ENCODE data around the gene MATR3.

DNA sequence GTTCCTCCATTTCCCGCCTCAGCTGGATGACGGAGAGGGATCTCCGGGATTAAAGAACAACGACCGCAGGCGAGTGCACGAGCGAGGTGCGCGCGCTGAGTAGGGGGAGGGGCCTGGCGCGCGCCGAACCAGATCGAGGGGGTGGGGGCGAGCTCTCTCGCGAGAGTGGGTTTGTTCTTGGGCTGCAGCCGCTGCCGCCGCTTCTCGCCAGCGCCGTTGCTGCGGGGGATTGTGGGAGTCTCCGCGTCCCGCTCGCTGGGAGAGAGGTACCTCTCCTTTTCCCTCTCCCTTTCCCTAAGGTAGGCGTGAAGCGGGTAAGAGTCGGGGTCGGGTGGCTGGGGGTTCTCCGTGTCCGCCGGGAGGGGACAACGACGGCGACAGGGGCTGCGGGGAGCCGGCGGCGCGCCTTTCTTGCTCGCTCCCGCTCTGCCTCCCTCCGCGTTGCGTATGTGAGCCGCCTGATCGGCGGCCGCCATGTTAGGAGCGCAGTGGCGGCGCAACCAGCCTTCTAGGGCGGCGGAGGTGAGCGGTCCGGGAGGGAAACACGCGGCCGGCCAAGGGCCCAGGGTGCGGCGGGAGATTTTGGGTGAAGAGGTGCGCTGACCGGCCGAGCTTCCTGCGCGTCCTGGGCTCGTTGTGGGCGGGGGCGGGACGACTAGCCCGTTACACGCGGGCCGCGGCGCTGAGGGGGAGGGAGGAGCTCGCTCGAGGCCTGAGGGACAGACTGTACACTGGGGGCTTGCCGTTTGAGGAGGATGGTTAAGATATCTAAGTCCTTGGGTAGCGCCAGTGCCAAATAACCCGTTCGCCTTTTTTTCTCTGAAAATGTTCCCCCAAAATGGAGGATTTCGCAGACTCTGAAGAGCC is at the start of gene MATR3:
- no peak for TF ChIP-seq GATA3 (IDR thresholded peaks at IDR 0.05; ENCODE audit: low read depth, low read length)
- TF ChIP-seq GATA2 (IDR thresholded peaks at IDR 0.05; ENCODE audit: low read depth, low read length), result no peak
